ENCODE results near the gene HIPK2.
"Not testable (repeated sequence)": the region's sequence is repeated elsewhere in the genome, so short reads cannot be mapped to it uniquely, and the experiment has no call there.

HIPK2 gene

DNA sequence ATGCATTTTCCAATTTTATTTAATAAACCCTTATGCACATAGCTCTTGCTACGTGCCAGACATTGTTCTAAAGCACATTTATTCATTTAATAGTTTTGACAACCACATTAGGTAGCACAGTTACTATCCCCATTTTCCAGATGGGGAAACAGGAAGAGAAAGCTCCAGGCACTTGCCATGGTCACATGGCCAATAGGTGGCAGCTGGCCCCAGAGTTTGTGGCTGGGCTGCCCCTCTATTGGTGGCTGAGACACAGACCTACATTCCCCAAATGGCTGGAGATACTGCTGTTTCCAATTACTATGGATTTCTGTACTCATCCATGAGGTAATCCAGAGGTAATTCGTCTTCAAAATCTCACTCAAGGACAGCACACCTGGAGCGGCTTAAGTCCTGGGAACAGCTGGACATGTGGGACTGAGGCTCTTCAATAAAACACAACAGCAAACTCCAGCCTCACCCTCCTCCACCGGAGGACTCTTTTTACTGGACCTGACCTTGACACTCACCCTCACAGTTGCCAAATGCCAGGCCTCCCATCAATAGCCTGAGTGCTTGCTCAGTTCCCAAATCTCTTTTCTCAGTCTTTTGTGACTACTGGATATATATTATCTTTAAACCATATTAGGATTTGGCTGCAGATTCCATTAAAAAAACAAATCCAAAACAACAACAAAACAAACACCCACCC lies 148.3 kb downstream of the HIPK2 start:
- H3K4me1 Mint-ChIP-seq = peaks cover 14% of the 10 kb centered on the region
- H3K4me3 Mint-ChIP-seq = no peak overlapping the region
- no peak overlapping the region for H3K27ac Mint-ChIP-seq

DNA sequence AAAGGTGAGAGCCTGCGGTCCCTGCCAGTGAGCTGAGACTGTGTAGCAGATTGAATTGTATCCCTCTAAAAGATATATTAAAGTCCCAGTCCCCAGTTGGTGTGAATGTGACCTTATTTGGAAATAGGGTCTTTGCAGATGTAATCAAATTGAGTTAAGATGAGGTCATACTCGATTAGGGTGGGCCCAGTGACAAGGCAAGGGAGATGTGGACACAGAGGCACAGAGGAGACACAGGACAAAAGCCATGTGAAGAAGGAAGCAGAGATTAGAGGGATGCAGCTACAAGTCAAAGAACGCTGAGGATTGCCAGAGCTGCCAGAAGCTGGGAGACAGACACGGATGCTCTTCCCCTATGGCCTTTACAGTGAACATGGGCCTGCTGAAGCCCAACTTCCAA lies 150.0 kb downstream of the HIPK2 start:
- peaks cover 40% of the 10 kb centered on the region for H3K36me3 Mint-ChIP-seq
- H3K4me3 Mint-ChIP-seq = no peak overlapping the region
- no peaks in the 10 kb centered on the region for H3K9me3 Mint-ChIP-seq
- H3K27me3 Mint-ChIP-seq = no peaks in the 10 kb centered on the region
- no peak overlapping the region for H3K27ac Mint-ChIP-seq
- DNase-seq (ENCODE audit: low spot score in 2 of 2) (no peak), ATAC-seq (ENCODE audit: low read depth) (no peak)
- H3K4me1 Mint-ChIP-seq = peaks cover 18% of the 10 kb centered on the region

More for the DNA sequence above, 148.3 kb downstream of the HIPK2 start:
- Mint-ChIP-seq H3K9me3 (no peaks in the 10 kb centered on the region), H3K36me3 (peaks cover 39% of the 10 kb centered on the region), H3K27me3 (no peaks in the 10 kb centered on the region)
- no peak for ATAC-seq (ENCODE audit: low read depth)
- no peak for DNase-seq (ENCODE audit: low spot score in 2 of 2)

DNA sequence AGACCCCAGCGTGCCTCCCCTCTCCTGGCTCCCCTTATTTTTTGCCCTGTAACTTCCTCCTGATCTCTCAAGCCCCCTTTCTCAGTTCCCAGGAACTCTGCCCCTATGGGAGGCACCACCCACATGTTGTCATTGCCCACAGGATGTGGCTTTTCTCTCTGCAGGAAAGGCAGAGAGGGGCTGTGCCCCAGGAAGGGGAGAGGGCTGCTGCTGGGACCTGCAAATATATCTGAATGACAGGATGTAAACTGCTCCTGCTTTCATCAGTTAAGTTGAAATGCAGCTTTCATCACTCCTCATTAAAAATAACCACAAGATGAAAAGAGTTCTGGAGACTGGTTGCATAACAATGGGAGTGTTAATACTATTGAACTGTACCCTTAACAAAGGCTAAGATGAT lies 151.0 kb downstream of the HIPK2 start:
- Mint-ChIP-seq H3K9me3 (no peaks in the 10 kb centered on the region), H3K27ac (peak overlapping the region; percentile 46), H3K4me1 (peaks cover 18% of the 10 kb centered on the region), H3K27me3 (no peaks in the 10 kb centered on the region), H3K4me3 (no peak overlapping the region), H3K36me3 (peaks cover 40% of the 10 kb centered on the region)
- DNase-seq (ENCODE audit: low spot score in 2 of 2) = no peak
- no peak for ATAC-seq (ENCODE audit: low read depth)

DNA sequence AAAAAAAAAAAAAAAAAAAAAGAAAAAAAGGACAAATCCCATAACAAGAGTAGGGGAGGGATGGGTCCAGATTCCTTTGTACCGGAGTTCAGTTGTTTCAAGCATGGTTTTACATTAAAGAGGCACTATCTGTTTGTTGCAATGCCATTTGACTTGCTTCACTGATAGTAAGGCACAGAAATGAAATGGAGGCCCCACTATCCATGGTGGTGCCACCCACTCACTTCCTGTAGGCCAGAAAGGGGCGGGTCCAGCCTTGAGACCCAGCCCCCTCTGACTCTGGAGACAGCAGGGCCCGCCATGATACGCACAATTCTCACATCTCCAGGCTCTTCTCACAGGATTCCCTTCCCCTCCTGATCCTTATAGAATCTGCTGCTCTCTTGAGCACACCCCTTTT lies 154.3 kb downstream of the HIPK2 start:
- H3K4me3 Mint-ChIP-seq = no peak overlapping the region
- H3K9me3 Mint-ChIP-seq = no peaks in the 10 kb centered on the region
- DNase-seq (ENCODE audit: low spot score in 2 of 2) (no peak), ATAC-seq (ENCODE audit: low read depth) (no peak)
- no peak overlapping the region for H3K27ac Mint-ChIP-seq
- H3K4me1 Mint-ChIP-seq = peaks cover 12% of the 10 kb centered on the region
- H3K36me3 Mint-ChIP-seq = peaks cover 28% of the 10 kb centered on the region
- no peaks in the 10 kb centered on the region for H3K27me3 Mint-ChIP-seq

DNA sequence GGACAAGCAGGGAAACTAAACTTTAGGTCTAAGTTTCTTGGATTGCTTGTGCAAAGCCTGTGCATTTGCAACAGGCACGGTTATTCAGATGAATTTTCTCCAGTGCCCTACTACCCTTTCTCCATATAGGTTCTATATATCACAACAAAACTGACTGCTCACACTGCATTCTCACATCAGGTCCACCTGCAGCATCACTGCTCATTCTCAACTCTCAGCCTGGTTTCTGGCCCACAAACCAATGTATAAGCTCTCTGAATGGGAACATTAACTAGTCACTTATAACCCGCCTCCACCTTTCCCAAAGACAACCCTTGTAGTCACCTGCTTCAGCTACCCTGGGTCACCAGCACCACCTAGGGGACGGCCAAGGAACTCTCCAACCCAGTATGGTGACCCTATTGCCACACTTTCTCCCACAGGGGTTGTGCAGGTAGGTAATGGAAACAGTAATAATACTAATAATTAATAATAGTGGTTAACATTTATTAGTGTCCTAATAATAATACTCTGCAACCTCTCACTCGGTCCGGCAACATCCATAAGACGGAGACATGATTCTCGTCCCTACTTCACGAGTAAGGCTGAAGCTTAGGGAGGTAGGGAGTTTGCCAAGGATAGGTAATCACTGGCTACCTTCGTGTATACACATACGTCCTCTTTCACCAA lies 157.0 kb downstream of the HIPK2 start:
- ATAC-seq (ENCODE audit: low read depth) (peak; percentile 68), DNase-seq (ENCODE audit: low spot score in 2 of 2) (peak; percentile 34 to 44)
- Mint-ChIP-seq H3K4me1 (peaks cover 7% of the 10 kb centered on the region), H3K27me3 (no peaks in the 10 kb centered on the region), H3K27ac (no peak overlapping the region), H3K9me3 (no peaks in the 10 kb centered on the region), H3K4me3 (no peak overlapping the region), H3K36me3 (peaks cover 34% of the 10 kb centered on the region)

DNA sequence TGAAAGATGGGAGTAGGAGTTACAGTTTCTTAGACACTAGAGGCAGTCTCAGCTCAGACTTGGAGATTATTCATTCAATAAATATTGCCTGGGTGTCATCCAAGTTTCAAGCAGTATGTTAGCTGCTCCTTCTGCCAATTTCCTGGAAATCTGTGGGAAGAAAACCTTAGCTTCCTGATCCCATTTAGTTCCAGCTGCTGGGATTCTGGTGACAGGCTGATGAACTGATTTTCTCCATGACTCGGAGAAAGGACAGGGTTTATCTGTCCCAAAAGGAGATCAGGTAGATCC lies 158.5 kb downstream of the HIPK2 start:
- Mint-ChIP-seq H3K27ac (no peak overlapping the region), H3K9me3 (no peaks in the 10 kb centered on the region), H3K4me3 (no peak overlapping the region), H3K27me3 (no peaks in the 10 kb centered on the region), H3K4me1 (peaks cover 4% of the 10 kb centered on the region), H3K36me3 (peaks cover 25% of the 10 kb centered on the region)
- no peak for ATAC-seq (ENCODE audit: low read depth)
- no peak for DNase-seq (ENCODE audit: low spot score in 2 of 2)

DNA sequence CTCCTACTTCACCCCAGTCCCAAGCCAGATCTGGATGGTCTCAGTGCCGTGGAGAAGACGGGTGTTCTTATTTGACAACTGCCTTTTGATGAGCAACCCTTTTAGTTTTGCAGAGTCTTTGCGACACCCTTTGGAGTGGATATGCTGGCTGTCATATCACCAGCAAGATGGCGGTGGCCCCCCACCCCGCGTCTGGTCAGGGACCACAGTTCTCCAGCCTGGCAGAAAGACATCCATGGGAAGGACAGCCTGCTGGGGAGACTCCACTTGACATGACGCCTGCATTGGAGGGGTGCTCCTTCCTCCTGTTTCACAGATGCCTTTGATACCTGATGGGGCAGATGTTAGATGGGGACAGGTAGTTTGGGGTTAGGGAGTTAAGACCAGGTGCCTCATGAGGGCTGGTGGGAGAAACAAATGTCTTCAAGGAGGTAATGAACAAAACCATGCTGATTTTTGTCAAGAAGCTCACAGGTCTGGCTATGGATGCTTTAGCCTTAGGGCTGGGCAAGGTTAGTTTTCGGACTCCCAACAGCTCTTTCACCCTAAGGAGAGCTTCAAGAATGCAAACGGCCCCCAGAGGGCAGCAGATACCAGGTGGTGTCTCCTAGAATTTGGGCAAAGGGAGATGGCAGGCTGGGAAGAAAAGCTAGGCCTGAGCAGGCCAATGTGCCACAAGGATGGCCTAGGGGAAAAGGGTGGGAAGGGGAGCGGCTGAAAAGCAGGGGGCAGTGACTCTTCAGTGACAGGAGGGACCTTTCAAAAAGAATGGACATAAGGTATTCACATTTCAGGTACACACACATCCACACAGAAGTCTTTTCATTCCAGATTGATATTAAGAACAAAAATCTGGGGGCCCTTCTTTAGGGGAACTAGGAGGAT lies 159.1 kb downstream of the HIPK2 start:
- DNase-seq (ENCODE audit: low spot score in 2 of 2) = peak in 1 of 2 donors; percentile 7
- Mint-ChIP-seq H3K4me1 (peaks cover under 1% of the 10 kb centered on the region), H3K36me3 (peaks cover 26% of the 10 kb centered on the region), H3K27ac (no peak overlapping the region), H3K27me3 (no peaks in the 10 kb centered on the region), H3K9me3 (no peaks in the 10 kb centered on the region), H3K4me3 (no peak overlapping the region)
- ATAC-seq (ENCODE audit: low read depth) = no peak

DNA sequence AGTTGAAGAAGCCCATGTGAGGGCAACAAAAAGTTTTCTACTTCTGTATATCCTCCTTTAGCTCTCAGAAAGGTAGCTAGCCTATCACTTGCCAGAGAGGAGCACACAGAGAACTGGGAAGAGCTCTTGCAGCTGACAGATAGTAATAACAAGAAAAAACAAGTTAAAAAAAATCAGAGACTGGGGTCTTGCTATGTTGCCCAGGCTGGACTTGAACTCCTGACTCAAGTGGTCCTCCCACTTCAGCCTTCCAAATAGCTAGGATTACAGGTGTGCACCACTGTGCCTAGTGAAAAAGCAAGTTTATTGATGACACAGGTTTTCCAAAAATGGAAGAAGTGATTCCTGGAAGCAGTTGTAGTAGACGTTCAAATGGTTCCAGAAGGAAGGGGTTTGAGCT lies 160.7 kb downstream of the HIPK2 start:
- DNase-seq (ENCODE audit: low spot score in 2 of 2) = no peak
- no peak for ATAC-seq (ENCODE audit: low read depth)
- Mint-ChIP-seq H3K36me3 (peaks cover 37% of the 10 kb centered on the region), H3K4me3 (no peak overlapping the region), H3K9me3 (no peaks in the 10 kb centered on the region), H3K27me3 (no peaks in the 10 kb centered on the region), H3K27ac (peak overlapping the region; percentile 80), H3K4me1 (no peaks in the 10 kb centered on the region)

DNA sequence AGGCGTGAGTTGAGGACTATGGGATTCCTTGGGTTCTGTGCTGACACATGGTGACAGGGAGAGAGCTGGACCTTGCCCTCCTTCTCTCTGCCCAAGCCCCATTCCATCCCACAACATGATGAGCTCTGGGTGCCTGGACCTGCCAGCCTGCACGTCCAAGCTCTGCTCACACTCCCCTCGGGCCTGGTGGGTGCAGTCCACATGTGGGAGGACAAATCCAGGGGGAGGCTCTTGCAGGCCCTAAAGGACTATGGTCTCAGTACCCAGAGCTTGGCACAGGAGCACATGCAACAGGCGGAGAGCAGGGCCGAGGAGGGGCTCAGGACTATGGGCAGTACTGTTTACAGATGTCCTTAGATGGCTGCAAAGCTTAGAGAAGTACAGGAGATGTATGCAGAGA lies 162.9 kb downstream of the HIPK2 start:
- Mint-ChIP-seq H3K9me3 (no peaks in the 10 kb centered on the region), H3K4me1 (no peaks in the 10 kb centered on the region), H3K27me3 (no peaks in the 10 kb centered on the region), H3K36me3 (peaks cover 40% of the 10 kb centered on the region), H3K4me3 (no peak overlapping the region), H3K27ac (no peak overlapping the region)
- no peak for ATAC-seq (ENCODE audit: low read depth)
- DNase-seq (ENCODE audit: low spot score in 2 of 2) = no peak

DNA sequence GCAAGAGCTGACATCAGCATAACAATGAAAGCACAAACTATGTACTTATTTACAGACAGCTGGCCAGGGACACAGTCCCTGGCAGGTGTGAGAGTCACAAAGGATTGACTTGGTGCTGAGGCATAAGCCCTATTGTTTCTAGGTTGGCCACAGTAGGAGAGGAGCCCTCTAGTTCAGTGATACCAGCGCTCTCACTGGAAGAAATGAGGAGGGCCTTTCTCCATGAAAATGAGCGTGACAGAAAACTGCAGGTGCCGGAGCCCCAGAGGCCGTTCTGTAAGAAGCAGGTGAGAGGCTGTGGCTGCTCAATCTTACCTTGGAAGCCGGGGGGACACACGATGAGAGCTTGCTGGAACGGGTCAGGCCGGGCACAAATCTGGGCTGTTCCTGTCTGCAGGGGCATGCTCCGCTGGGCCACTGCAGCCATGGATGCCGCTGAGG lies 163.8 kb downstream of the HIPK2 start:
- Mint-ChIP-seq H3K36me3 (peaks cover 46% of the 10 kb centered on the region), H3K27me3 (no peaks in the 10 kb centered on the region), H3K9me3 (no peaks in the 10 kb centered on the region), H3K4me3 (no peak overlapping the region), H3K27ac (no peak overlapping the region), H3K4me1 (no peaks in the 10 kb centered on the region)
- DNase-seq (ENCODE audit: low spot score in 2 of 2) (no peak), ATAC-seq (ENCODE audit: low read depth) (no peak)

DNA sequence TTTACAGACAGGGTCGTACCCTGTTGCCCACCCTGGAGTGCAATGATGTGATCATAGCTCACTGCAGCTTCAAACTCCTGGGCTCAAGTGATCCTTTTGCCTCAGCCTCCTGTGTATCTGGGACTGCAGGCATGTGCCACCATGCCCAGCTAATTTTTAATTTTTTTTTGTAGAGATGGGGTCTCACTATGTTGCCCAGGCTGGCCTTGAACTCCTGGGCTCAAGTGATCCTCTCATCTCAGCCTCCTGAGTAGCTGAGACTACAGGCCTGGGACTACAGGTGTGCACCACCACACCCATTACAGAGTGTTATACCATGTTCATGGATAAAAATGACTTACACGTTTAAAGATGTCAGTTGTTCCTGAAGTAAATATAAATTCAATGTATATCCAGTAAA lies 166.2 kb downstream of the HIPK2 start:
- not testable (repeated sequence) for H3K27me3 Mint-ChIP-seq; H3K27ac Mint-ChIP-seq; DNase-seq (ENCODE audit: low spot score in 2 of 2); H3K4me1 Mint-ChIP-seq; H3K4me3 Mint-ChIP-seq; H3K9me3 Mint-ChIP-seq; ATAC-seq (ENCODE audit: low read depth)
- H3K36me3 Mint-ChIP-seq = peaks cover 55% of the 10 kb centered on the region

DNA sequence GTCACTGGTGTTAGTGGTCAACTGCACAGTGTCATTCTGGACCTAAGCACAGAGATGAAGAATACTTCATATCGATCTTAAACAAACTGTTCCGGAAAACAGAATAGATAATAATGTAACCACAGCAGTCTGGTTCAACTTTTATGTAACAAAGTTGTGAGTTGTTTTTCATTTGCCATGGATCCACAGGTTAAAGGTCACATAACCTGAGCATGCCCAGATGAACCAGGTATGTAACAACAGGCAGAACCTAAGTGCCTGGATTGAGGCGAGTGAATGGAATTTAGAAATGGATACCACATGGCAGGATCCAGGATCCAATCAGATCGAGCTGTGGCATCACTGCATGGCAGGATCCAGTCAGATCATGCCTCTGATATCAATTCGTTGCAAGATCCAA lies 167.2 kb downstream of the HIPK2 start:
- Mint-ChIP-seq H3K4me3 (no peak overlapping the region), H3K27ac (no peak overlapping the region), H3K4me1 (no peaks in the 10 kb centered on the region), H3K9me3 (peaks cover 2% of the 10 kb centered on the region), H3K36me3 (peaks cover 46% of the 10 kb centered on the region), H3K27me3 (no peaks in the 10 kb centered on the region)
- no peak for ATAC-seq (ENCODE audit: low read depth)
- DNase-seq (ENCODE audit: low spot score in 2 of 2) = no peak

DNA sequence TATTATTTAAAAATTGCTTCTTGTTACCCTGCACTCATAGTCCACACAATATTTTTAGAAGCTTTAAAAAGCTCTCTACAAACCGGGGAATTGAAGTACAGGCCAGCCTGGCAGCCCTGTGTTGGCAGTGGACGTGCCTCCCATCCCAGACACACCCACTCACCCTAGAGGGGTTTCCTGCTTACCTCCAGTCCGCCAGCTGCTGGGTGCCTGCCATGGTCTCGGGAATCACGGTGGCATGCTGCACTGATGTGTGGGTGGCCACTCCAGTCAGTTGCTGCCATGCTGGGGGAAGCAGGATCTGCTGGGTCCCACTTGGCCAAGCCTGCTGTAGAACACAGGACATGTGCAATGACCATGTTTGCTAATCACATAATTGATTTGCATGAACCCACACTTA lies 173.9 kb downstream of the HIPK2 start:
- Mint-ChIP-seq H3K27ac (no peak overlapping the region), H3K27me3 (no peaks in the 10 kb centered on the region), H3K4me3 (no peak overlapping the region), H3K36me3 (peaks cover 34% of the 10 kb centered on the region), H3K9me3 (peaks cover 2% of the 10 kb centered on the region), H3K4me1 (no peaks in the 10 kb centered on the region)
- ATAC-seq (ENCODE audit: low read depth) (no peak), DNase-seq (ENCODE audit: low spot score in 2 of 2) (no peak)

DNA sequence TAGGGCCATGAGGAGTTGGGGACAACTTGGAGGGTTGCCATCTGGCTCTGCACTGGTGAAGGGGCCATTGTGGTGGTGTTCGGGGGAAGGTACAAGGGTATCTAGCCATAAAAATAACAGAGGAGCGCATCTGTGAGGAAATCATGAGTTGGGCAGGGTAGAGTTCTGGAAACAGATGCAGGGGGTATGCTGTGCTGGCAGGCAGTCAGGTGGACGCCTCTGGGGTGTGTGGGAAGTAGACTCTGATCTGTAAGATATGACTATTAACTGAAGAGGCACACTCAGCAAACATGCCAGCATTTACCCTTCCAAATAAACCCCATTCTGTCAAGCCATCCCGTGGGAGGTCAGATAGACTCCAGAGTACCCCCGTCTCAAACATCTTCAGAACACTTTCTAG lies 174.5 kb downstream of the HIPK2 start:
- H3K27me3 Mint-ChIP-seq = no peaks in the 10 kb centered on the region
- peaks cover 2% of the 10 kb centered on the region for H3K9me3 Mint-ChIP-seq
- no peak overlapping the region for H3K4me3 Mint-ChIP-seq
- no peaks in the 10 kb centered on the region for H3K4me1 Mint-ChIP-seq
- H3K36me3 Mint-ChIP-seq = peaks cover 34% of the 10 kb centered on the region
- no peak for DNase-seq (ENCODE audit: low spot score in 2 of 2)
- no peak overlapping the region for H3K27ac Mint-ChIP-seq
- no peak for ATAC-seq (ENCODE audit: low read depth)
